H1 (cell line): ENCODE measurements around the gene ATAT1. TPM values are rescaled to one million over a fixed set of nuclear protein-coding genes. Genes with fewer than 3 reads are reported as not detected.

Experiments used
- CTCF ChIA-PET: fragments of 300-600 bp; sonication (Branson Sonifier 250); formaldehyde crosslinking; loops from one replicate; lab custom pipeline; 2021; ENCODE audit not compliant: partially characterized antibody; lab: Charles Lee
- POLR2A ChIA-PET: fragments of 300-600 bp; sonication (Branson Sonifier 250); formaldehyde crosslinking; loops from one replicate; lab custom pipeline; 2021; ENCODE audit warnings: inconsistent platforms; ENCODE audit not compliant: partially characterized antibody; lab: Charles Lee
- DNase-seq, 2 experiments: peaks; one replicate each; pipeline versions ENCODE4 v3.0.0 to v3.0.0-alpha.2; 2010 to 2022; ENCODE audit warnings: low spot score in 2 of 2, low read depth in 1 of 2, mixed read lengths in 1 of 2
- FAIRE-seq: peaks from 2 replicates; lab custom pipeline; 2011; peaks lifted over from hg19 to GRCh38; lab: Jason Lieb, UNC
- H2AFZ ChIP-seq: 2 replicates; pipeline ENCODE4 v1.8.1; 2012; ENCODE audit warnings: low read length, inconsistent platforms
- H2AK5ac ChIP-seq: 2 replicates; pipeline ENCODE4 v1.6.1; 2013; ENCODE audit warnings: low read depth, low read length
- H2BK120ac ChIP-seq: replicated peaks from 2 replicates; pipeline ENCODE3; 2013; ENCODE audit warnings: low read depth, low read length, inconsistent platforms
- H2BK12ac ChIP-seq: 2 replicates; pipeline ENCODE4 v1.6.1; 2013; ENCODE audit warnings: low read depth, low read length
- H2BK15ac ChIP-seq: 2 replicates; pipeline ENCODE4 v1.6.1; 2013; ENCODE audit warnings: low read length
- H2BK20ac ChIP-seq: 2 replicates; pipeline ENCODE4 v1.6.1; 2013; ENCODE audit warnings: low read length
- H2BK5ac ChIP-seq: 2 replicates; pipeline ENCODE4 v1.6.1; 2013; ENCODE audit warnings: low read depth, low read length
- H3K14ac ChIP-seq: 2 replicates; pipeline ENCODE4 v1.6.1; 2013; ENCODE audit warnings: inconsistent platforms; ENCODE audit not compliant: insufficient read length
- H3K18ac ChIP-seq: 2 replicates; pipeline ENCODE4 v1.6.1; 2013; ENCODE audit warnings: low read length; ENCODE audit errors: extremely low read depth
- H3K23ac ChIP-seq: 2 replicates; pipeline ENCODE4 v1.6.1; 2013; ENCODE audit warnings: inconsistent platforms; ENCODE audit not compliant: insufficient read length
- H3K23me2 ChIP-seq: 2 replicates; pipeline ENCODE4 v1.6.1; 2013; ENCODE audit warnings: low read depth, low read length
- H3K27ac ChIP-seq: 2 replicates; pipeline ENCODE4 v1.6.1; 2011; ENCODE audit warnings: low read depth, low read length, inconsistent platforms
- H3K27me3 ChIP-seq, 4 experiments: replicated peaks in 1 of 4; 1 replicate in 1 of 4; 2 replicates in 3 of 4; pipeline versions ENCODE4 v1.6.1 to v1.8.1; 2011 to 2013; ENCODE audit warnings: low read length in 3 of 4, mild to moderate bottlenecking in 3 of 4, inconsistent platforms in 2 of 4, mixed read lengths in 2 of 4, moderate library complexity in 1 of 4; ENCODE audit not compliant: control insufficient read depth in 3 of 4, insufficient read depth in 3 of 4; ENCODE audit errors: extremely low read depth in 1 of 4
- H3K36me3 ChIP-seq, 4 experiments: 2 replicates each; pipeline versions ENCODE4 v1.6.1 to v1.8.1; 2011 to 2013; ENCODE audit warnings: mild to moderate bottlenecking in 4 of 4, low read length in 3 of 4, moderate library complexity in 2 of 4, control low read depth in 1 of 4, inconsistent platforms in 1 of 4; ENCODE audit not compliant: insufficient read depth in 4 of 4, control insufficient read depth in 2 of 4
- H3K4ac ChIP-seq: replicated peaks from 2 replicates; pipeline ENCODE3; 2013; ENCODE audit warnings: low read length, low read depth, mixed read lengths, inconsistent platforms; ENCODE audit not compliant: insufficient read length
- H3K4me1 ChIP-seq, 4 experiments: replicated peaks in 1 of 4; 1 replicate in 1 of 4; 2 replicates in 3 of 4; pipeline versions ENCODE4 v1.6.1 to v1.8.1; 2011 to 2013; ENCODE audit warnings: low read length in 3 of 4, inconsistent platforms in 2 of 4, mixed read lengths in 1 of 4; ENCODE audit not compliant: insufficient read depth in 4 of 4, control insufficient read depth in 3 of 4
- H3K4me2 ChIP-seq, 2 experiments: 2 replicates each; pipeline versions ENCODE4 v1.6.1 to v1.8.1; 2011 to 2013; ENCODE audit warnings: low read depth in 2 of 2, low read length in 2 of 2, control low read depth in 1 of 2, inconsistent platforms in 1 of 2, mild to moderate bottlenecking in 1 of 2; ENCODE audit not compliant: insufficient read depth in 1 of 2
- H3K4me3 ChIP-seq, 4 experiments: fragments of 200-600, 300-600 bp in 1 of 4; sonication (generic), shearing (Covaris generic), sonication (Bioruptor Twin) in 1 of 4; 2 replicates each; pipeline versions ENCODE4 v1.5.1 to v1.8.1; 2011 to 2016; ENCODE audit warnings: low read length in 4 of 4, low read depth in 3 of 4, control low read depth in 2 of 4, inconsistent platforms in 2 of 4, mild to moderate bottlenecking in 2 of 4, mixed read lengths in 1 of 4, moderate library complexity in 1 of 4; ENCODE audit not compliant: insufficient read depth in 2 of 4; ENCODE audit errors: extremely low read depth in 1 of 4
- H3K56ac ChIP-seq: replicated peaks from 2 replicates; pipeline ENCODE3; 2013; ENCODE audit warnings: low read depth, mild to moderate bottlenecking, mixed read lengths, low read length, inconsistent platforms; ENCODE audit not compliant: insufficient read length
- H3K79me1 ChIP-seq: 2 replicates; pipeline ENCODE4 v1.6.1; 2013; ENCODE audit warnings: low read depth, low read length, control low read depth
- H3K79me2 ChIP-seq, 2 experiments: 2 replicates each; pipeline versions ENCODE4 v1.6.1 to v1.8.1; 2012 to 2013; ENCODE audit warnings: low read length in 2 of 2, mild to moderate bottlenecking in 2 of 2, inconsistent platforms in 1 of 2; ENCODE audit not compliant: insufficient read depth in 2 of 2, control insufficient read depth in 1 of 2
- H3K9ac ChIP-seq, 4 experiments: replicated peaks in 1 of 4; 1 replicate in 1 of 4; 2 replicates in 3 of 4; pipeline versions ENCODE4 v1.6.1 to v1.8.1; 2011 to 2013; ENCODE audit warnings: low read depth in 3 of 4, low read length in 3 of 4, control low read depth in 2 of 4, mild to moderate bottlenecking in 2 of 4, moderate library complexity in 2 of 4, inconsistent platforms in 1 of 4; ENCODE audit errors: extremely low read depth in 1 of 4
- H3K9me3 ChIP-seq, 2 experiments: 2 replicates each; pipeline versions ENCODE4 v1.6.1 to v1.8.1; 2012 to 2013; ENCODE audit warnings: mild to moderate bottlenecking in 2 of 2, moderate library complexity in 2 of 2, control low read depth in 1 of 2, inconsistent platforms in 1 of 2, low read depth in 1 of 2, low read length in 1 of 2, mixed read lengths in 1 of 2; ENCODE audit not compliant: insufficient read depth in 2 of 2
- H4K20me1 ChIP-seq, 2 experiments: replicated peaks in 1 of 2; 2 replicates each; pipeline versions ENCODE3 to v1.8.1; 2011 to 2013; ENCODE audit warnings: inconsistent platforms in 2 of 2, low read length in 2 of 2, mild to moderate bottlenecking in 1 of 2; ENCODE audit not compliant: insufficient read depth in 2 of 2, control insufficient read depth in 1 of 2
- H4K5ac ChIP-seq: 2 replicates; pipeline ENCODE4 v1.6.1; 2013; ENCODE audit warnings: low read length, low read depth, mixed read lengths, inconsistent platforms; ENCODE audit not compliant: insufficient read length
- H4K8ac ChIP-seq: 2 replicates; pipeline ENCODE4 v1.8.0; 2013; ENCODE audit warnings: mild to moderate bottlenecking, moderate library complexity, low read length, inconsistent platforms; ENCODE audit not compliant: insufficient read depth; ENCODE audit errors: extremely low read depth
- H4K91ac ChIP-seq: replicated peaks from 2 replicates; pipeline ENCODE3; 2013; ENCODE audit warnings: low read length, mixed read lengths, inconsistent platforms; ENCODE audit not compliant: insufficient read length
- RBBP5 ChIP-seq: IDR thresholded peaks from 2 replicates; pipeline ENCODE4 v1.7.1; 2012; ENCODE audit warnings: low read depth, mild to moderate bottlenecking, inconsistent platforms, low read length, moderate library complexity, borderline replicate concordance
- RXRA ChIP-seq: IDR thresholded peaks from 2 replicates; pipeline ENCODE4 v1.6.1; 2011; ENCODE audit warnings: low read depth, mild to moderate bottlenecking, low read length, moderate library complexity; ENCODE audit not compliant: insufficient read depth
- WGBS, 2 experiments: shearing (Covaris generic) in 1 of 2; methylation state at CpG; one replicate each; pipeline versions ENCODE4 v1.1.6 to v1.1.7; 2013 to 2015; ENCODE audit warnings: low lambda C conversion rate in 2 of 2, mixed read lengths in 2 of 2, inconsistent platforms in 1 of 2, low coverage in 1 of 2, missing lambda C conversion rate in 1 of 2; ENCODE audit not compliant: insufficient replicate concordance in 2 of 2, insufficient coverage in 1 of 2, insufficient read length in 1 of 2; ENCODE audit errors: extremely low coverage in 1 of 2, missing lambda C conversion rate in 1 of 2; 5-methylcytosine and 5-hydroxymethylcytosine counted together
- polyA plus RNA-seq, 7 experiments: library from polyadenylated mRNA; depleted of rRNA in 3 of 7; stranded (reverse) in 5 of 7; unstranded in 2 of 7; fragments of >200 nt in 5 of 7; fragments of 200-250 nt in 2 of 7; gene quantifications; 1 replicate in 5 of 7; 2 replicates in 1 of 7; 4 replicates in 1 of 7; pipeline versions ENCODE4 v1.2.1 to v1.2.3, GENCODE V29; 2011 to 2013; ENCODE audit warnings: missing spikeins in 2 of 7, mixed read lengths in 2 of 7
- total RNA-seq: library from RNA; stranded (reverse); fragmentation: NEBNext Ultra II Directional; extraction: Animal tissue kit (Norgen Biotek cat#: 25700); gene quantifications from 2 replicates; pipeline ENCODE4 v1.2.1, GENCODE V29; 2021

The ATAT1 gene
- total and polyA plus RNA-seq, 2 of the 8 experiments (the other 6 are each of a cell fraction or from before 2014, with no cell fraction given) = 14.4 to 14.6 TPM

- H2AK5ac ChIP-seq = no peak overlapping the region
- H3K27ac ChIP-seq = no peak overlapping the region
- no peak overlapping the region for H2BK5ac ChIP-seq
- peaks cover 8 to 55% (median 35%) of the 10 kb centered on the region in 4 experiments for H3K36me3 ChIP-seq
- no peak for DNase-seq
- no peak overlapping the region for H4K8ac ChIP-seq
- H4K20me1 ChIP-seq = peaks cover 0 to 4% of the 10 kb centered on the region in 2 experiments
- ChIA-PET CTCF (interaction anchor here (0.7 to 1.5 kb wide), 5 partner anchors 13 to 53 kb away, joined by 3 to 5 read pairs (median 5); no protein-coding TSS in a partner anchor), POLR2A (interaction anchor here (1.0 to 7.0 kb wide), 14 partner anchors 8 to 96 kb away, joined by 3 to 62 read pairs (median 6); partner anchors contain the start of genes C6orf136, MDC1, MRPS18B and PPP1R10)
- H2BK20ac ChIP-seq = no peak overlapping the region
- peaks cover 2 to 10% (median 4%) of the 10 kb centered on the region in 4 experiments; a peak in 5 of 7 replicates for H3K4me1 ChIP-seq
- H3K4ac ChIP-seq = no peak overlapping the region
- no peak overlapping the region for H4K5ac ChIP-seq
- H3K9ac ChIP-seq = no peak overlapping the region
- no peak overlapping the region for H3K23ac ChIP-seq
- 90% methylated on average over 7 of the region's 8 CpGs; no CpG with 5 or more reads in 1 of the 2 experiments for WGBS, 2 experiments
- H3K9me3 ChIP-seq = no peaks in the 10 kb centered on the region
- H3K79me1 ChIP-seq = no peaks in the 10 kb centered on the region
- H3K23me2 ChIP-seq = peaks cover 5% of the 10 kb centered on the region
- H3K4me2 ChIP-seq = no peak overlapping the region; a peak in 1 of 4 replicates
- H3K27me3 ChIP-seq = no peaks in the 10 kb centered on the region
- H2BK15ac ChIP-seq = no peak overlapping the region
- H2AFZ ChIP-seq = no peak overlapping the region
- no peak overlapping the region for H3K14ac ChIP-seq
- H3K79me2 ChIP-seq = peaks cover 0 to 8% of the 10 kb centered on the region in 2 experiments; a peak in 2 of 4 replicates
- H3K4me3 ChIP-seq = no peak overlapping the region
- H2BK12ac ChIP-seq = no peak overlapping the region
- H4K91ac ChIP-seq = no peak overlapping the region
- no peak overlapping the region for H3K56ac ChIP-seq
- no peak for TF ChIP-seq RBBP5
- TF ChIP-seq RXRA = no peak
- no peak overlapping the region for H2BK120ac ChIP-seq
- H3K18ac ChIP-seq = no peak overlapping the region
- FAIRE-seq = no peak
Observed at GRCh38 chr6:30625511-30625910, 1.2 kb upstream of the ATAT1 start.
